Right lung (tissue), 10 donors: ENCODE measurements around the gene WAC. TPM values are rescaled to one million over a fixed set of nuclear protein-coding genes. Genes with fewer than 3 reads are reported as not detected.
"Not testable (repeated sequence)": the region's sequence is repeated elsewhere in the genome, so short reads cannot be mapped to it uniquely, and the experiment has no call there.

Experiments used
- DNase-seq, 2 donors: peaks; one replicate each; pipeline ENCODE4 v3.0.0-alpha.2; 2013
- long read RNA-seq, 8 donors: transcript quantifications; one replicate each; lab custom pipeline, GENCODE V29; 2026
- polyA plus RNA-seq, 5 donors: library from polyadenylated mRNA; unstranded; fragments of 120-200 nt; gene quantifications; one replicate each; pipeline versions ENCODE4 v1.2.1 to v1.2.3, GENCODE V29; 2013; ENCODE audit warnings: inconsistent platforms in 1 of 5, low replicate concordance in 1 of 5; ENCODE audit not compliant: insufficient read length in 5 of 5, insufficient read depth in 1 of 5

WAC gene
- polyA plus RNA-seq: 100 to 1,000 TPM; 118 to 169 (median 158) TPM
- long read RNA-seq, donor 1, full-length matches to known transcripts: 8 of 96 reads
- long read RNA-seq, donor 1, partial matches to known transcripts: 88 of 96 reads
- long read RNA-seq, donor 1, other reads (novel, unspliced or antisense): 0 of 96 reads
- long read RNA-seq, donor 2, full-length matches to known transcripts: 6 of 29 reads
- long read RNA-seq, donor 2, partial matches to known transcripts: 23 of 29 reads
- long read RNA-seq, donor 2, other reads (novel, unspliced or antisense): 0 of 29 reads
- long read RNA-seq, donor 3, partial matches to known transcripts: 0 of 4 reads
- long read RNA-seq, donor 3, other reads (novel, unspliced or antisense): 0 of 4 reads
- long read RNA-seq, donor 4, partial matches to known transcripts: 64 of 69 reads
- long read RNA-seq, donor 4, other reads (novel, unspliced or antisense): 0 of 69 reads
- long read RNA-seq, donor 5, partial matches to known transcripts: 27 of 35 reads
- long read RNA-seq, donor 5, other reads (novel, unspliced or antisense): 0 of 35 reads
- long read RNA-seq, donor 6, full-length matches to known transcripts: 6 of 11 reads
- long read RNA-seq, donor 6, partial matches to known transcripts: 5 of 11 reads
- long read RNA-seq, donor 6, other reads (novel, unspliced or antisense): 0 of 11 reads
- long read RNA-seq, donor 7, full-length matches to known transcripts: 8 of 8 reads
- long read RNA-seq, donor 7, partial matches to known transcripts: 0 of 8 reads
- long read RNA-seq, donor 7, other reads (novel, unspliced or antisense): 0 of 8 reads
- long read RNA-seq, donor 8, full-length matches to known transcripts: 1 of 27 reads
- long read RNA-seq, donor 8, partial matches to known transcripts: 26 of 27 reads
- long read RNA-seq, donor 8, other reads (novel, unspliced or antisense): 0 of 27 reads

- peak; percentile 96 to 98 for DNase-seq
Measured at GRCh38 chr10:28532337-28533185, at the start of gene WAC. Gene WAC, plus strand, starts transcription at chr10:28533118. Its CDS starts 462 bp downstream, at chr10:28533580.

- DNase-seq: no peak
Measured at GRCh38 chr10:28489206-28489605, 43.7 kb upstream of the WAC start.

GRCh38 chr10:28490256-28490865, 42.6 kb upstream of the WAC start:
- DNase-seq: not testable (repeated sequence)

GRCh38 chr10:28492116-28492920, 40.6 kb upstream of the WAC start:
- no peak for DNase-seq

- no peak for DNase-seq
Measured at GRCh38 chr10:28494420-28494819, 38.5 kb upstream of the WAC start.

- no peak for DNase-seq
Measured at GRCh38 chr10:28495084-28495483, 37.8 kb upstream of the WAC start.

GRCh38 chr10:28496017-28496416, 36.9 kb upstream of the WAC start:
- no peak for DNase-seq

- no peak for DNase-seq
Measured at GRCh38 chr10:28496481-28496961, 36.4 kb upstream of the WAC start.

- no peak for DNase-seq
Measured at GRCh38 chr10:28497313-28498126, 35.4 kb upstream of the WAC start.

GRCh38 chr10:28500203-28500602, 32.7 kb upstream of the WAC start:
- not testable (repeated sequence) for DNase-seq

GRCh38 chr10:28503114-28503513, 29.8 kb upstream of the WAC start:
- DNase-seq: no peak

- DNase-seq: no peak
Measured at GRCh38 chr10:28505359-28505959, 27.5 kb upstream of the WAC start.

GRCh38 chr10:28508304-28508925, 24.5 kb upstream of the WAC start:
- no peak for DNase-seq

- no peak for DNase-seq
Measured at GRCh38 chr10:28509286-28509685, 23.6 kb upstream of the WAC start.

GRCh38 chr10:28514648-28515047, 18.3 kb upstream of the WAC start:
- DNase-seq: no peak

GRCh38 chr10:28520346-28520745, 12.6 kb upstream of the WAC start:
- DNase-seq: no peak

GRCh38 chr10:28520828-28521227, 12.1 kb upstream of the WAC start:
- not testable (repeated sequence) for DNase-seq

- DNase-seq: not testable (repeated sequence)
Measured at GRCh38 chr10:28521961-28522360, 11.0 kb upstream of the WAC start.
